Activated naive CD4-positive, alpha-beta T cell treated with Interleukin-2 at 50 U/mL for 16 hours (primary cell): Measurements from ENCODE around the gene GUCA2A.

ENCODE experiments used
- DNase-seq: peaks from one replicate; pipeline ENCODE4 v3.0.0-alpha.2; 2020

The GUCA2A gene

GRCh38 chr1:42128964-42129363 is 35.6 kb downstream of the GUCA2A start:
- DNase-seq = no peak

GRCh38 chr1:42128499-42128898 is 36.0 kb downstream of the GUCA2A start:
- no peak for DNase-seq

DNA sequence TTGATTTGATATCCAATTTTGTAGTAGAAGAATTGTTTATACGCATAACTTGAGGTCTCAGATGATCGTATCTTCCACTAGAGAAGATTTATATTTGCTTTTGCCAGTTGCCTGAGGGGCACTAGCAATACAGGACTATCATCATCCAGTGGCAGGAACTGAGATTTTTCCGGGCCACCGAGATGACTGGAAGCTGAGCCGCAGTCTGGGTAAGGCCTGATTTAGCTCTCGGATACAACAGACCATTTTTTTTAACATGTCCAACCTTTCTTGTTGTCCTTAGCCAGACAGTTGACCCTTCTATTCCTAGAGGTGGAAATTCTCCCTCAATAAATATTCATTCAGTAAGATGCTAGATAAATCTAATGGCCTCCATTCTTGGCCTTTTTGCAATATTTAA is 36.8 kb downstream of the GUCA2A start:
- DNase-seq = no peak

DNA sequence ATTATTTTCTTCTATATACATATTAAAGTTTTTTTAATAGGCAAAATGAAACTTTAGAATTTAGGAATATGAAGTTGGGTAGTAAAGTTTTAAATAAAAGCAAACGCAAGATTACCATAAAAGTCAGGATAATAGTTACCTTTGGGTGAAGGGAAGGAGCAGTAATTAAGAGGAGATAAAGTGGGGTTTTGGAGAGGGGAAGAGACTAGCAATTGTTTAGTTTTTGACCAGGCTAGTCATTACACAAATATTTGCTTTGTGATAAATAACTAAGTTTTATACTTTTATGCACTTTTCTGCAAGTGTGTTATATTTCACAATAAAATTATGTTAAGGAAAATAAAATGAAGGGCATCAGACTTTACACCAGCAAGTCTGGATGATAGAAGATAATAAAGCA is 39.0 kb downstream of the GUCA2A start:
- no peak for DNase-seq

- DNase-seq = no peak
Observed at GRCh38 chr1:42122408-42122807, 42.1 kb downstream of the GUCA2A start.

DNA sequence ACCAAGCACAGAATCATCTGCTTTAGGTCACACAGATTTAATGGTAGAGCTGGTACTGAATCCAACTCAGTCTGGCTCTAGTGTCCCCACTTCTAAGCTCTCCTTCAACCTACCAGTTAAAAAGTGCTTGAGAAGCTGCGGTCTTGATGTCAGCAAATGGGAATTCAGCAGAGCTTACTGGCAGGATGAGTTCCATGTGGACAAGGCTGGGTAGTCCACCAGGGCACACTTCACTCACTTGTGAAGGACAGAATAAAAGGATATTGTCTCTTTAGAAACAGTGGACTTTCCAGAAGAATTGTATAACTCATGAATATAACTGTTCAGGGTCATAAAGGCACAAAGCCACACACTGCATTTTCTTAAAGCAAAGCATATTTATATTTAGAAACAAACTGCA is 46.4 kb downstream of the GUCA2A start:
- DNase-seq = no peak

- no peak for DNase-seq
Observed at GRCh38 chr1:42117214-42117613, 47.3 kb downstream of the GUCA2A start.

DNA sequence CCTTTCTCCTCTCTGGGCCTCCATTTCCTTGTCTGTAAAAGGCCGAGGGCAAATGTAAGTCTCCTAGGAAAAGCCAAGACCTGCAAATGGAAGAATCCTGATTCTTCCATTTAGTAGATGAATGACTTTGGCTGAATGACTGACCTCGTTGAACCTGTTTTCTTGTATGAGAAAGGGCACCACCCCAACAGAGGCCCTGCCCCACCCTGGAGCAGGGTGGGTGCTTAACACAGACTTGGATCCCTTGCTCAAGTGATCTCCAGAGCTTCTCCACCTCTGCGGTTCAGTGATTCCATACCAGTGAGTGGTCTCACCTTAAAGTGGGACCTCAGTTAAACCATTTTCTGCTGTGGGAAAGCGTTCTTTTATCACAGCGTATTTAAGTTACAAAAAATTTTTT is 50.3 kb downstream of the GUCA2A start:
- no peak for DNase-seq
